ENCODE measurements around the gene USP19. TPM values are rescaled to one million over a fixed set of nuclear protein-coding genes. Genes with fewer than 3 reads are reported as not detected.

The USP19 gene, protein sequence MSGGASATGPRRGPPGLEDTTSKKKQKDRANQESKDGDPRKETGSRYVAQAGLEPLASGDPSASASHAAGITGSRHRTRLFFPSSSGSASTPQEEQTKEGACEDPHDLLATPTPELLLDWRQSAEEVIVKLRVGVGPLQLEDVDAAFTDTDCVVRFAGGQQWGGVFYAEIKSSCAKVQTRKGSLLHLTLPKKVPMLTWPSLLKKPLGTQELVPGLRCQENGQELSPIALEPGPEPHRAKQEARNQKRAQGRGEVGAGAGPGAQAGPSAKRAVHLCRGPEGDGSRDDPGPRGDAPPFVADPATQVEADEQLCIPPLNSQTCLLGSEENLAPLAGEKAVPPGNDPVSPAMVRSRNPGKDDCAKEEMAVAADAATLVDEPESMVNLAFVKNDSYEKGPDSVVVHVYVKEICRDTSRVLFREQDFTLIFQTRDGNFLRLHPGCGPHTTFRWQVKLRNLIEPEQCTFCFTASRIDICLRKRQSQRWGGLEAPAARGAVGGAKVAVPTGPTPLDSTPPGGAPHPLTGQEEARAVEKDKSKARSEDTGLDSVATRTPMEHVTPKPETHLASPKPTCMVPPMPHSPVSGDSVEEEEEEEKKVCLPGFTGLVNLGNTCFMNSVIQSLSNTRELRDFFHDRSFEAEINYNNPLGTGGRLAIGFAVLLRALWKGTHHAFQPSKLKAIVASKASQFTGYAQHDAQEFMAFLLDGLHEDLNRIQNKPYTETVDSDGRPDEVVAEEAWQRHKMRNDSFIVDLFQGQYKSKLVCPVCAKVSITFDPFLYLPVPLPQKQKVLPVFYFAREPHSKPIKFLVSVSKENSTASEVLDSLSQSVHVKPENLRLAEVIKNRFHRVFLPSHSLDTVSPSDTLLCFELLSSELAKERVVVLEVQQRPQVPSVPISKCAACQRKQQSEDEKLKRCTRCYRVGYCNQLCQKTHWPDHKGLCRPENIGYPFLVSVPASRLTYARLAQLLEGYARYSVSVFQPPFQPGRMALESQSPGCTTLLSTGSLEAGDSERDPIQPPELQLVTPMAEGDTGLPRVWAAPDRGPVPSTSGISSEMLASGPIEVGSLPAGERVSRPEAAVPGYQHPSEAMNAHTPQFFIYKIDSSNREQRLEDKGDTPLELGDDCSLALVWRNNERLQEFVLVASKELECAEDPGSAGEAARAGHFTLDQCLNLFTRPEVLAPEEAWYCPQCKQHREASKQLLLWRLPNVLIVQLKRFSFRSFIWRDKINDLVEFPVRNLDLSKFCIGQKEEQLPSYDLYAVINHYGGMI (N-terminal part only)
- 10 to 100 TPM; 55.2 to 63.2 (median 59.1) TPM for polyA plus RNA-seq (ENCODE audit: insufficient read length in 4 of 4)

DNA sequence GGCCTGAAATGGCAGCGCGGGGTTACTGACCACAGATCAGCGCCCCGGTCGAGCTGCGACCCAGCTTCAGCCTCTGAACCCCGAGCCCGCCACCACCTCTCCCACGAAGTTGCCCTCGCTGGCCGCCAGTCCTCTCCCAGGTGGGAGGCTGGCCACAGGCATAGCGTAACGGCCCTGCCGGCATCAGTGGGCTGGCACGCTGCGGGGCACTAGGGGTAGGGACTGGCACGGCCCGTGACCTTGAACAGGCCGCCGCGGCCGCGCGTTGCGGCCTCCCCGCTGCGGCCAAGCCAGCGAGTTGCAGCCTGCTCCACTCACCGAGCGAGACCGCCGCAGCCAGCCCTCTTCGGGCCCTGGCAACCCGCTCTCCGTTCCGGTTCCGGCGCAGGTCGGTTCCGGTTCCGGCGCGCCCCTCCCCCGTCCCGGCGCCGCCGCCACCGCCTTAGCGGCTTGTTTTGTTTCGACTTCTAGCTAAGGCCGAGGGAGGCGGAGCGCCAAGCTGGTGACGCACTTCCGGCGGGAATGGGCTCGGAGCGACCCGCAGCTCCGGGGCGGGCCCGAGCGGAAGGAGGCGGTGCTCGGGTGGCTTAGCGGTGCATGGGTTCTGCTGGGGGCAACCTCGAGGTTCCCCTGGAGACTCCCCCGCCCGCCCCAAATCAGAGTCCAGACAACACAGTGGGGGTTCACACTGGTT lies at the start of gene USP19:
TSS of gene USP19 (minus strand) at position 386 of the 694 bp plus-strand sequence. CDS start 1,678 bp downstream, outside the sequence.
- DNase-seq (ENCODE audit: low read depth in 4 of 4, low spot score in 2 of 4): peak; percentile 64 to 90 (median 80)

DNA sequence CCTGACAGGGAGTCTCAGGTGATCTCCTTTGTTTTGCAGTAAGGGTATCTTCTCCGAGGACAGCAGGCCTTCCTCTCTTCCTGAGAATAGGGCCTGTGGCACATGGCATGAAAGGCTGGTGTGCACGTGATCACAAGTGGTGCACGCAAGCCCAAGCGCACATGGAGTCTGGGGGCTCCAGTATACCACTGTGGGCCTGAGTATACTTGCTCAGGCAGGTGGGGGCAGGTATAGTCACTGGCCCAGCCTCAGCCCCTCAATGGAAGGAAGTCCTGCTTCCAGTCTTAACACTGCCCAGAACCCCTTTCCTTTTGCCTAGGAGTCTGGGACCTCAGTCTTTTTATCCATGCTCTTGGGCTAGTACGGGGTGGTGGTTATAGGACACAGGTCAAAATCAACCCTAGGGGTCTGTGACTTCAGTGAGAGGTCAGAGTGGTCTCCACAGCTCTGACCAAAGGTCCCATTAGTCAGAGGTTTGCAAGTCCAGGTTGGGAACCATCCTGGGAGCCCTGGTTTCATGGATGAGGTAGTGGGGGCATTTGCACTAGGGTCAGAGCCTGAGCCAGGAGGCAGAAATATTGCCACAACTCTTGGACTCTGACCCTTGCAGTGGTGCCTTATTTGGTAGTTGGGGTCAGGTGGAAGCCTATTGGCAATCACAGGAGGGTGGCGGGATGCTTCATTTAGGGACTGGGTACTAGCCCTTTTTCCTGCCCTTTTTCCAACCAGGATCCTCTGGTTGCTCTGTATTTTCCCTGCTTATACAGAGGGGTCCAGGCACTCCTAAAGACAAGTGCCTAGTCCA lies 46.3 kb upstream of the USP19 start:
- no peak for DNase-seq (ENCODE audit: low read depth in 4 of 4, low spot score in 2 of 4)

DNA sequence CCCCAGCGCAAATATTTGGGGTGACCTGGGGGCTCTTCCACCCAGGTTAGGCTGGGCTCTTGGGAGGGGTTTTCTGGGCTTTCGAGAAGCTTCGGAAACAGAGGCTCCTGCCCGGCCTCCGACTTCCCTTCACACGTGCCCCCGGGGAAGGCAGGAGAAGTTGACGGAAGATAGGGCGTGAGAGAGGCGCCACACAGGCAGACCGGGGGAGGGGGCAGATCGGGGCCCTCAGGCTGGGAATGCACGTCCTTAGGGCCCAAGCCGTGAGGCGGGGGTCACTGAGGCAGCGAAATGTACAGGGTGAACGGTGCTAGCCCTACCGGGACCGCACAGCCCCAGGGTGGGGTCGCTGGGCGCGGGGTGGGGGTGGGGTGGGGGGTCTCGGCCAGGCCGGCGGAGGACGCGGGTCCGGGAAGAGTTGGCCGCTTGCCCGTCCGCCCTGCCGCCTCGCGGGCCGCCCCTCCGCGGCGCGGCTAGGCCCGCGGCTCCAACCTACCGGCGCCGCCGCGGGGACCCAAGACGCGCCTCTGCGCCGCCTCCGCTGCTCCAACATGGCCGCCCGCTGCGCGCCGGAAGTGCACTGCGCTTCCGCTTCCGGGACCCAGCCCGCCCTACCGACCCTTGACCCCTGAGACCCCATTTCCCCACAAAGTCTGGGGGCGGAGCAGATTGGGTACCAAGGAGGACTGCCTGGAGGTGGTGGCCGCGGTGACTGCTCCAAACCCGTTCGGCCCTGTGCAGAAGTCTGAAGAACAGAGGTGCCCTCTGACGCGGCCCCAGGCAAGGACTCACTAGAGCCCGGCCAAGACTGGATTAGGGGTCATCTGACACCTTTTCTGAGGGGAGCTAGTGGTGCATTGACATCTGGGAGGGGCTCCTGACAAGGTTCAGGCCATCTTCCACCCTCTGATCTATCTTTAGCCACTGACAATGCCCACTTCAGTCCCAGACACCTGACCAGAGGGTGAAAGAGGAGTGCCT lies 45.4 kb upstream of the USP19 start, which contains the start of gene CCDC71:
TSS of gene CCDC71 (minus strand) at position 561 of the 981 bp plus-strand sequence. CDS start 2,123 bp downstream, outside the sequence.
- peak in 1 of 4 donors; percentile 58 for DNase-seq (ENCODE audit: low read depth in 4 of 4, low spot score in 2 of 4)

DNA sequence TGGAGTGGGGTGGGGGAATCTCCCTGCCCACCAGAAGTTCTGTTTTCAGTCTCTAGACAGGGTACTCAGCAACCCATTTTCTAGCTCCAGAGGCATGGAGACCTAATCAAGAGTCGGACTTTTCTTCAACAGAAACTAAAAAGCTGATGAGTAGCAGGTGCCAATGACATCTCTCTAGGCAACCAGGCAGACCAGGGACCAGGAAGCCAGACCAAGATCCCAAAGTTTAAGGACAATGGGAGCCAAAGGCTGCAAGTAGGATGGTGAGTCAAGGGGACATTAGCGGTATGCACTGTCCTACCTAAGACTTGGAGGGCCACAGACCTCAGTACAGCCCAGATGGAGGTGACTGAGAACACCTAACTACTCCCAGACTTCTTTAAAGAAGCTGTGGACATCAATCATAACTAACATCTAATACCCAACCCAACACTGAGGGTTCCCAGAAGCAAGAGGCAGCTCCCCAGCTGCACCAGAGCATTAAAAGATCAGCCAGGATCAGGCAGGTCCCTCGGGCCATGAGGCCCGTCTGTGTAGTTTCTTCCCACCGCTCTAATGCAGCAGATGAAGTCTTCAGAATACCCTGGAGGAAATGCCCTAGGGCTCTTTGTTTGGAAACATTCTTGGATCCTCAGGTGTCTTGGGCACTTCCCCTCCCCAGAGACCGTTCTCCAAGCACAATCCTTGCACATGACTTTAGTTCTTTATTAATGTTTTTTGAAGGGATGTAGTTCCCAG lies 44.5 kb upstream of the USP19 start:
- DNase-seq (ENCODE audit: low read depth in 4 of 4, low spot score in 2 of 4): no peak

DNA sequence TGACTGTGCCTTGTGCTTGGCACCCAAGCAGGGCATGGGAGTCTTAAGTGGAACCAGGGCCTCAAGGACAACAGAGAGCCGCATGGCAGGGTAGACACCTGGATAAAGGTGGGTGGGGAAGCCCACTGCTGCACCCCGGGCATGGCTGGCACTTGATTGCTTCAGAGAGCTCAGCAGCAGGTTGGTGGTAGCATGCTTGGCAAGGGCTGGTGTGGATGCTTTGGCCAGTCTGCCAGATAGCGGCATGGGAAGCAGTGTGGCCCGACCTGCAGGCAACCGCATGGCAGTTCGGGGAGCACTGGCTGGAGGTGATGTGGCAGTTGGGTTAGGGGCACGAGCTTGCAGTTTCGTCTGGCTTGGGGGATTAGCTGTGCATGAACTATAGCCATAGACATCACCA lies 43.0 kb upstream of the USP19 start:
- no peak for DNase-seq (ENCODE audit: low read depth in 4 of 4, low spot score in 2 of 4)

DNA sequence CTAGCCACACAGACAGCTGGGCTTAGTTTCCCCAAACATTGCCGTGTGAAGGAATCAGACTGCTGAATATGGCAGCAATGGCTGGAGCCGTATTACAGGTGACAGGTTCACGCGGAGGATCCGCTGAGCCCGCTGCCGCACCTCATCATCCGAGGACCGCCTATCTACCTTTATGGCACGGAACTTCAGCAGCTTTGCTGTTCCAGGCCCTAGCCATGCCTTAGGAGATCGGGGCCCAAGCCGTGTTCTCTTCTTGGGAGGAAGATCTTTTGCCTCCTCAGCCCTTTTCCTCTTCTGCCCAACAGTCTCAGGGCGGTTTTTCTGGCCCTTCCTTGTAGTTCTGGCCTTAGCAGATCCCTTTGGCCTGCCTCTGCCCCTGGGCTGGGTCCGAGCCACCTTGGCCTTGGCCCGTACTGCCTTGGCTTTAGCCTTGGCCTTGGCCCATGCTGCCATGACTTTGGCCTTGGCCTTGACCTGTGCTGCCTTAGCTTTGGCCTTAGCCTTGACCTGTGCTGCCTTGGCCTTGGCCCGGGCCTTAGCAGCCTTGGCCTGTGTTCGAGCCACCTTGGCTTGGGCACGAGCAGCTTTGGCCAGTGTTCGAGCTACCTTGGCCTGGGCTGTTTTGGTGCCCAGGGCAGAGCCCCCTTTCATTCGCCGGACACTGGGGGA lies 42.3 kb upstream of the USP19 start:
- DNase-seq (ENCODE audit: low read depth in 4 of 4, low spot score in 2 of 4): no peak

DNA sequence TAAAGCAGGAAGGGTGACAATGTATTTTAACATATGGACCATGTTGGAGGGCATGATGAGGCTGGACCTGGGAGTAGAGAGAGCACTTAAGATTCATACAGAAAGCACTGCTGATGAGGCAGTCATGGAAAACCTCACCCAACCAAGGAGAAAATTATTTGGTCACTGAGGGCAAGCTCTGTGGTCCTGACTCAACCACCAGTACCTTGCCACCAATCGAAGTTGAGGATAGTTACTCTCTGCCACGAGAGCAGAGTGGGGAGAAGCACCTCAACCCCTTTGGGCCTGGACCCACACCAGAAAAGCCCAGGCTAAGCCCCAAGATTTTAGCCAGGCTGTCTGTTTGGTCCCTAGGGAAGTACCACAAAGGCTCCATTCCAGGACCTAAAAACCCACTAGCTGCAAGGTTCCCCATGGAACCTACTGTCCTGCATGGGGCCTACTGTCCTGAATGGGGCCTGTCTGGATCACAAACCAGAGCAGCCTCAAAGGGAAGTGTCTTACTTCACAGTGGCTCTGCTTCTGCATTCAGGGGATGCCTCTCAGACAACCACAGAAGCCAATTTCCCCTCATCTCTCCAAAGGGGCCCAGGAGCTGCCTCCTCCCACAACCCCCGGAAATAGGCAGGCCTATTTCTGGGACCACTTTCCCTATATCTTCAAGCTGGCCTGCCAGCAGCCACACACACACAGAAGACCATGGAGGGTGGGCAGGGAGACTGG lies 41.3 kb upstream of the USP19 start:
- DNase-seq (ENCODE audit: low read depth in 4 of 4, low spot score in 2 of 4): no peak

DNA sequence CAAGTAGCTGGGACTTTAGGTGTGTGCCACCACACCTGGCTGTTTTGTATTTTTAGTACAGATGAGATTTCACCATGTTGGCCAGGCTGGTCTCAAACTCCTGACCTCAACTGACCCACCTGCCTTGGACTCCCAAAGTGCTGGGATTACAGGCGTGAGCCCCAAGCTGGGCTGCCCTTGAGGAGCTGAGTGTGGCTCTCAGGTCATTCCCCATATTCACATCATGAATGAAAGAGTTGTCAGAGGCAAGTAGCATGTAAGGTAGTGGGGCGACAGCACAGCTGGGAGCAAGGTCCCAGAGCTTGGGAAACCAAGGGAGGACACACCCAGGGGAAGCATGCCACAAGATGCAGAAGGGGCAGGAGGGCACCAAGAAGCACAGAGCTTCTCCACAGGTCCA lies 40.6 kb upstream of the USP19 start:
- DNase-seq (ENCODE audit: low read depth in 4 of 4, low spot score in 2 of 4): no peak

DNA sequence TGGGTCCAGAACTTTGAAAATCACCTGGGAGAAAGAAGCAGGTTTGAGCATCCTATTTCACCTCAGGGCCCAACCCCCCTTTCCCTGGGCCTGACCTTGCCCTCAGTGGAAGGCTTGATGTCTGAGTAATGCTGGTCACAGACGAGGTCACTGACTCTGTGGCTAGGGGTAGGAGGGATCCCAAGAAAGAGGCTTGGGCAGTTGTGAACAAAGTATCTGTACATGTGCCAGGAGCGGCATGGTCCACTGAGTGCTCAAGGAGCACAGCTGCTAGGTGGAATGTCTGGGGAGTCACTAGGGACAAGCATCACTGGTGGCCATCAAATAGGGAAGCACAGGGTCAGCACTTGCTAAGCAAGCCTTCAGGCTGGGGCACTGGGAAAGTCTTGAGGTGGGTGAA lies 38.2 kb upstream of the USP19 start:
- no peak for DNase-seq (ENCODE audit: low read depth in 4 of 4, low spot score in 2 of 4)

DNA sequence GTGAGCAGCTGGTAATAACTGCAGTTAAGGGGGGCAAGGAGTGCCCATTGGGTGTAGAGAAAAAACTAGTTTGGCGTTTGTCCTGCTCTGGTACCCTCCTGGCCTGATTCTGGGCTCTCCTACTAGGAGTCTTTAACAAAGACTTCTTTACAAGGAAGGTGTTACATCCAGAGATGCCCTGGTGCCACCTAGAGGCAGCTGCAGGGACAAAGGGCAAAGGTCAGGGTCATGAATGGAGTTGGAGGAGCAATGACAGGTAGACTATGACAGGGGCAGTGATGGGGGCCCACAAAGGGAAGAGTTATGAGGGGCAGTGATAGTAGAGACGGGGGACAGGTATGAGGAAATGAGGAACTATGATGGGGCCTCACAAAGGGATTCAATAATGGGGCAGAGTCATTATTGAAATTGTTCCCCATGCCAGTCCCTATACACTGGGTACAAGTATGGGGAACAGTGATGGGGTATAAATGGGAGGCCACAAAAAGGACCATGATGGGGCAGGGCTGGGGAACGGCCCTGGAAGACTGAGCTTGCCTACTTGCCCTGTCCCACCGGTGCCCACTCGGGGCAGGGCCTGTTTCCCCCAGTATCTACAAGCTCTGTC lies 37.6 kb upstream of the USP19 start:
- no peak for DNase-seq (ENCODE audit: low read depth in 4 of 4, low spot score in 2 of 4)

DNA sequence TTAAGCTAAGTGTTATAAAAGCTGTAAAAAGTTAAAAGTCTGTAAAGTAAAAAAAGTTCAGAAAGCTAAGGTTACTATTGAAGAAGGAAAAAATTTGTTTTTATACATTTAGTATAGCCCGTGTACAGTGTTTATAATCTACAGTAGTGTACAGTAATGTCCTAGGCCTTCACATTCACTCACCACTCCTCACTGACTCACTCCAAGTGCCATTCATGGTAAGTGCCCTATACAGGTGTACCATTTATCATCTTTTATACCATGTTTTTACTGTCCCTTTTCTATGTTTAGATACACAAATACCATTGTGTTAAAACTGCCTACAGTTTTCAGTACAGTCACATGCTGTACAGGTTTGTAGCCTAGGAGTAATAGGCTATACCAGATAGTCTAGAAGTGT lies 36.7 kb upstream of the USP19 start:
- DNase-seq (ENCODE audit: low read depth in 4 of 4, low spot score in 2 of 4): no peak

DNA sequence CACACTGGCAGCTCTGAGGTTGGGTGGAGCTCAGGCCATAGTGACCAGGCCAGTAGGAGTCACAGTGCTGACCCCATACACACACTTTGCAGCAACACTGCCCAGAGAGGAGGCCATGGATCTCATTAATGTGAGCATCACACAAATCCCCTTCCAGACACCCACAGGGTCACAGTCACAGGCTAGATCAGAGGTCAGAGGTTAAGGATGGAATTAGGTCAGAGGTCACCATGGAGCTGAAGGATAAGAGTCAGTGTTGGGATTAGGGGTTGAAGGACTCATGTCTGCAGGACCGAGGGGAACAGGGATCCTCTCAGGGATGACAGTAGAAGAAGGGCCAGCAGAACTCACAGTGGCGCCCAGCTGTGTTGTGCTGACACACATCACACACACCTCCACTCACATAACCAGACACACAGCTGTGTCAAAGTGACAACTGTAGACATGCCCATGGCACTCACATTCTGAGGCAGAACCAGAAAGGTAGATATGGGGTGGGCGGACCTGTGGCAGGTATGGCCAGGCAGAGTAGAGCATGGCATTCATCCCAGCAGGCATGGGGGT lies 32.8 kb upstream of the USP19 start:
- no peak for DNase-seq (ENCODE audit: low read depth in 4 of 4, low spot score in 2 of 4)

DNA sequence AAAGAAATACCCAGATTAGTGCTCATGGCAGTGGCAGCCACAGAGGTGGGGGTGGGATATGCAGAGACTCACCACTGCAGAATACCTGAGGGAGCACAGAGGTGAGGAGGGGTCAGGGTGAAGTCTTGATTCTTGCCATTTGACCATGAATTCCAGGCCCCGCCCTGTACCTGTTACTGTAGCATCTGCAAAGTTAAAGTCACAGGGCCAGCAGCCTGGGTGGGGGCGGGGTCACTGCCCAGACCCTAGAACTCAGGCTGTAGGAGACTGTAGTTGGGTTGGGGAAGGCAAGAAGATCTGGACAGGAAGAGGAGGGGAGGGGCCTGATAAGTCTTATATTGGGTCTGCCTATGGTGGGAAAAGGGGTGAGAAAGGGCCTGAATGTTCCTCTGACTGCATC lies 31.0 kb upstream of the USP19 start:
- DNase-seq (ENCODE audit: low read depth in 4 of 4, low spot score in 2 of 4): no peak

DNA sequence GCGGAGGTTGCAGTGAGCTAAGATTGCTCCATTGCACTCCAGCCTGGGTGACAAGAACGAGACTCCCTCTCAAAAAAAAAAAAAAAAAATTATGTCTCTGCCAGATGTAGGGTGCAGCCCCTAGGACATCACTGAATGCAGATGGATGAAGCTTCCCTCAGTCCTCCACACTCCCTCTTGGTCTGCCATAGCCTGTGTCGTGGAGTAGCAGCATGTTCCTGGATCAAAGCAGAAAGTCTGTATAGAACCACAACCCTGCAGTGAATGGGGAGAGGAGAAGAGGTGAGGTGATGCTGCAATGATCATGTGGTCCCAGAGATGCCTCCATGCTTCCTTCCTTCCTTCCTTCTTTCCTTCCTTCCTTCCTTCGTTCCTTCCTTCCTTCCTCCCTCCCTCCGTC lies 27.5 kb upstream of the USP19 start:
- DNase-seq (ENCODE audit: low read depth in 4 of 4, low spot score in 2 of 4): no peak

DNA sequence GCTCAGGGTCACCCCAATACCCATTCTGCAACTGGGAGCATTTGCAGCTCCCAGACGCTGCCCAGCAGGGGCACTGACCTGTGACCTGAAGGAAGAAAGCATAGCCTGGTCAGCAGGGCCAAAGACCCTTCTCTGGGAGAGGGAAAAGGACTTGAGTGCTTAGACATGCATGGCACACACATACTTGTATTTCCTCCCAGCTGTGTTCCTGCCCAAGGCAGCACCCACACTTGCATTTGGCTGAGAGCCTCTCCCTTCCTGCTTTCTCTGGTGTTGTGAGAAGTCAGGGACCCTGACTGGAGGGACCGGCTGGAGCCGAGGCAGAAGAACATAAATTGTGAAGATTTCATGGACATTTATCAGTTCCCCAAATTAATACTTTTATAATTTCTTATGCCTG lies 19.5 kb upstream of the USP19 start:
- DNase-seq (ENCODE audit: low read depth in 4 of 4, low spot score in 2 of 4): no peak

Data from left renal cortex interstitium (tissue), 4 donors.